Transverse colon (tissue), 4 donors: ENCODE measurements around the gene NFYC. TPM values are rescaled to one million over a fixed set of nuclear protein-coding genes. Genes with fewer than 3 reads are reported as not detected.

Experiments
- DNase-seq: peaks from one replicate; pipeline ENCODE4 v3.0.0-alpha.2; 2019
- H3K27ac ChIP-seq, 4 donors: fragments of 200-600 bp; sonication (generic); 2 replicates each; pipeline ENCODE4 v1.5.1; 2016 to 2018; ENCODE audit warnings: inconsistent platforms in 4 of 4
- H3K27me3 ChIP-seq: fragments of 200-600 bp; sonication (generic); 2 replicates; pipeline ENCODE4 v1.5.1; 2017; ENCODE audit warnings: inconsistent platforms
- H3K36me3 ChIP-seq, 4 donors: fragments of 200-600 bp; sonication (generic); 2 replicates each; pipeline ENCODE4 v1.5.1; 2017 to 2019; ENCODE audit warnings: inconsistent platforms in 4 of 4
- H3K4me1 ChIP-seq, 4 donors: fragments of 200-600 bp; sonication (generic); 2 replicates each; pipeline ENCODE4 v1.5.1; 2017 to 2020; ENCODE audit warnings: inconsistent platforms in 4 of 4
- H3K4me3 ChIP-seq, 4 donors: fragments of 200-600 bp; sonication (generic); 1 replicate in 1 of 4; 2 replicates in 3 of 4; pipeline versions ENCODE4 v1.5.1 to v1.6.1; 2017 to 2019; ENCODE audit warnings: inconsistent platforms in 4 of 4
- H3K9me3 ChIP-seq, 2 donors: fragments of 200-600 bp; sonication (generic); 2 replicates each; pipeline ENCODE4 v1.5.1; 2017 to 2019; ENCODE audit warnings: inconsistent platforms in 2 of 2
- EP300 ChIP-seq: sonication (generic); formaldehyde crosslinking; IDR thresholded peaks from one replicate; pipeline ENCODE4 v1.6.1; 2017; ENCODE audit warnings: antibody characterized with exemption, low read depth
- POLR2A ChIP-seq: fragments of 450-650 bp; IDR thresholded peaks from one replicate; pipeline ENCODE4 v1.6.1; 2016; ENCODE audit warnings: antibody characterized with exemption, mild to moderate bottlenecking, moderate library complexity
- POLR2AphosphoS5 ChIP-seq, 3 donors: sonication (generic); formaldehyde crosslinking; IDR thresholded peaks; one replicate each; pipeline ENCODE4 v1.6.1; 2016; ENCODE audit warnings: antibody characterized with exemption in 3 of 3
- WGBS, 2 donors: methylation state at CpG; one replicate each; pipeline ENCODE4 v1.1.5; 2018; ENCODE audit warnings: low coverage in 1 of 2; 5-methylcytosine and 5-hydroxymethylcytosine counted together
- in situ Hi-C, 4 donors: fragments of 200-750 bp; cut with MboI; loops; one replicate each; pipeline versions ENCODE4 v1.15.0 to v1.15.1; 2017; ENCODE audit warnings: low sequenced_read_pairs in 3 of 4, low pct_ligation_motif_present in 1 of 4, low pct_unique_long_range_greater_than_20kb in 1 of 4
- intact Hi-C: fragments of 100-400 bp; cut with DNase I; formaldehyde crosslinking; loops from one replicate; pipeline ENCODE4 v1.15.1; 2023; ENCODE audit warnings: low total_unique reads
- total RNA-seq, 4 donors: library from RNA; depleted of rRNA; stranded (reverse); fragments of >200 nt; gene quantifications; one replicate each; pipeline ENCODE4 v1.1.0, GENCODE V29; 2016
- TF ChIP-seq, protein P1 (sequence below), 5 experiments: fragments of 200-600 bp in 3 of 5; fragments of 450-650 bp in 2 of 5; sonication (generic) in 3 of 5; IDR thresholded peaks; 1 replicate in 2 of 5; 2 replicates in 3 of 5; pipeline ENCODE4 v1.5.1; 2016 to 2017; ENCODE audit warnings: antibody characterized with exemption in 5 of 5, inconsistent platforms in 3 of 5, mild to moderate bottlenecking in 2 of 5, moderate library complexity in 1 of 5

The NFYC gene
- total RNA-seq, 4 donors from 2014 or later: 34.4 to 101 (median 76.4) TPM

- peak overlapping the region in 1 of 4 donors; percentile 5 for H3K27ac ChIP-seq
- in situ Hi-C loops (no loop called here), intact Hi-C loops (no loop called here)
- H3K4me3 ChIP-seq: no peak overlapping the region
- DNase-seq: no peak
- H3K9me3 ChIP-seq: no peaks in the 10 kb centered on the region
- WGBS, 2 donors: 70% methylated on average over 7 of the region's 7 CpGs; no CpG with 5 or more reads in 1 of the 2 donors
- no peaks in the 10 kb centered on the region for H3K27me3 ChIP-seq
- TF ChIP-seq, protein P1, sequence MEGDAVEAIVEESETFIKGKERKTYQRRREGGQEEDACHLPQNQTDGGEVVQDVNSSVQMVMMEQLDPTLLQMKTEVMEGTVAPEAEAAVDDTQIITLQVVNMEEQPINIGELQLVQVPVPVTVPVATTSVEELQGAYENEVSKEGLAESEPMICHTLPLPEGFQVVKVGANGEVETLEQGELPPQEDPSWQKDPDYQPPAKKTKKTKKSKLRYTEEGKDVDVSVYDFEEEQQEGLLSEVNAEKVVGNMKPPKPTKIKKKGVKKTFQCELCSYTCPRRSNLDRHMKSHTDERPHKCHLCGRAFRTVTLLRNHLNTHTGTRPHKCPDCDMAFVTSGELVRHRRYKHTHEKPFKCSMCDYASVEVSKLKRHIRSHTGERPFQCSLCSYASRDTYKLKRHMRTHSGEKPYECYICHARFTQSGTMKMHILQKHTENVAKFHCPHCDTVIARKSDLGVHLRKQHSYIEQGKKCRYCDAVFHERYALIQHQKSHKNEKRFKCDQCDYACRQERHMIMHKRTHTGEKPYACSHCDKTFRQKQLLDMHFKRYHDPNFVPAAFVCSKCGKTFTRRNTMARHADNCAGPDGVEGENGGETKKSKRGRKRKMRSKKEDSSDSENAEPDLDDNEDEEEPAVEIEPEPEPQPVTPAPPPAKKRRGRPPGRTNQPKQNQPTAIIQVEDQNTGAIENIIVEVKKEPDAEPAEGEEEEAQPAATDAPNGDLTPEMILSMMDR (IDR thresholded peaks at IDR 0.05): no peak
- TF ChIP-seq POLR2AphosphoS5 (IDR thresholded peaks at IDR 0.05) (no peak), EP300 (no peak), POLR2A (no peak)
- no peaks in the 10 kb centered on the region for H3K36me3 ChIP-seq
- H3K4me1 ChIP-seq: peaks cover 5 to 10% (median 9%) of the 10 kb centered on the region in 4 donors
These were observed 100.5 kb downstream of the NFYC start for GRCh38 chr1:40792036-40792435.

DNA sequence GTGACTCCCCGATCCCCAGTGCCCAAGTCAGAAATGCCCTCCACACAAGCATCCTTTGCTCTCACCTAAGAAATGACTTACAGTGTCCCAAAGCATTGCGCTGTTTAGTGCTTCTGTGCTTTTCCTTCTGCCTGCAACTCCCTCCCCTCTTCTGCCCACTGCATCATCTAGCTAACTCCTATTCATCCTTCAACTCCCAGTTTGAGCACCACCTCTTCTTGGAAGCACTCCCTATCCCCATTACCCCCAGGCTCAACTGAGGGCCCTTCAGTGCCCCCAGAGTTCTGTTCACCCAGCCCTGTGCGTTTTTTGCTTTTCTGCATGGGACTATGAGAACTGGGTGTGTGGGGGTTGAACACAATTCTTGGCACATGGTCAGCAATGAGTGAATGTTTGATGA lies 102.1 kb downstream of the NFYC start:
- no peaks in the 10 kb centered on the region for H3K9me3 ChIP-seq
- DNase-seq: no peak
- no peaks in the 10 kb centered on the region for H3K36me3 ChIP-seq
- 84 to 100% methylated on average over 2 to 3 of the region's 3 CpGs for WGBS, 2 donors
- intact Hi-C loops (no loop called here), in situ Hi-C loops (no loop called here)
- TF ChIP-seq POLR2AphosphoS5 (IDR thresholded peaks at IDR 0.05): no peak
- TF ChIP-seq, protein P1 (IDR thresholded peaks at IDR 0.05): no peak
- no peak for TF ChIP-seq POLR2A
- no peak for TF ChIP-seq EP300
- H3K4me3 ChIP-seq: no peak overlapping the region
- no peak overlapping the region for H3K27ac ChIP-seq
- peaks cover 5 to 24% (median 19%) of the 10 kb centered on the region in 4 donors for H3K4me1 ChIP-seq
- H3K27me3 ChIP-seq: no peaks in the 10 kb centered on the region

- H3K9me3 ChIP-seq: no peaks in the 10 kb centered on the region
- WGBS, 2 donors: 81 to 86% methylated on average over 1 to 4 of the region's 4 CpGs
- H3K4me1 ChIP-seq: peaks cover 9 to 28% (median 23%) of the 10 kb centered on the region in 4 donors
- in situ Hi-C loops (no loop called here), intact Hi-C loops (no loop called here)
- H3K4me3 ChIP-seq: no peak overlapping the region
- DNase-seq: no peak
- peak overlapping the region in 1 of 4 donors; percentile 82 for H3K27ac ChIP-seq
- H3K27me3 ChIP-seq: no peaks in the 10 kb centered on the region
- TF ChIP-seq POLR2AphosphoS5 (IDR thresholded peaks at IDR 0.05) (no peak), EP300 (no peak), POLR2A (no peak)
- TF ChIP-seq, protein P1 (IDR thresholded peaks at IDR 0.05): no peak
- no peaks in the 10 kb centered on the region for H3K36me3 ChIP-seq
These were observed 102.5 kb downstream of the NFYC start for GRCh38 chr1:40794048-40794447.

- in situ Hi-C loops: no loop called here
- Histone ChIP-seq H3K36me3 (no peaks in the 10 kb centered on the region), H3K9me3 (no peaks in the 10 kb centered on the region), H3K27ac (peak overlapping the region; percentile 61 to 82 (median 71)), H3K4me3 (no peak overlapping the region), H3K27me3 (no peaks in the 10 kb centered on the region), H3K4me1 (peaks cover 15 to 38% (median 30%) of the 10 kb centered on the region in 4 donors)
- DNase-seq: no peak
- intact Hi-C loops: no loop called here
- WGBS, 2 donors: 69 to 95% methylated on average over 3 to 10 of the region's 10 CpGs
- TF ChIP-seq POLR2AphosphoS5 (IDR thresholded peaks at IDR 0.05) (no peak), POLR2A (no peak), EP300 (no peak)
- TF ChIP-seq, protein P1 (IDR thresholded peaks at IDR 0.05): no peak
These were observed 103.6 kb downstream of the NFYC start for GRCh38 chr1:40794974-40795715.
